Stimulated activated CD4-positive, alpha-beta T cell treated with anti-CD3 and anti-CD28 coated beads, Interleukin-2, amount 100 ng/mL, for 24 hours (primary cell): Measurements from ENCODE around the gene FRMD7.
"Not testable (repeated sequence)": the region's sequence is repeated elsewhere in the genome, so short reads cannot be mapped to it uniquely, and the experiment has no call there.

Source experiments
- DNase-seq, 2 donors: peaks; one replicate each; pipeline ENCODE4 v3.0.0-alpha.2; 2020

FRMD7 gene

GRCh38 chrX:132092439-132093065 lies 35.3 kb downstream of the FRMD7 start:
- peak; percentile 42 to 56 for DNase-seq

- DNase-seq: no peak
These were observed 37.2 kb downstream of the FRMD7 start for GRCh38 chrX:132090403-132091159.

- DNase-seq: no peak
These were observed 39.0 kb downstream of the FRMD7 start for GRCh38 chrX:132088864-132089263.

GRCh38 chrX:132086672-132087071 lies 41.1 kb downstream of the FRMD7 start:
- no peak for DNase-seq

GRCh38 chrX:132085786-132086185 lies 42.0 kb downstream of the FRMD7 start:
- DNase-seq: no peak

GRCh38 chrX:132077912-132078311 lies 49.9 kb downstream of the FRMD7 start:
- no peak for DNase-seq

- no peak for DNase-seq
These were observed 50.4 kb downstream of the FRMD7 start for GRCh38 chrX:132077414-132077813.

GRCh38 chrX:132071254-132071653 lies 56.6 kb downstream of the FRMD7 start:
- no peak for DNase-seq

GRCh38 chrX:132068405-132068804 lies 59.4 kb downstream of the FRMD7 start:
- DNase-seq: no peak

- DNase-seq: no peak
These were observed 64.0 kb downstream of the FRMD7 start for GRCh38 chrX:132063862-132064261.

- DNase-seq: no peak
These were observed 64.5 kb downstream of the FRMD7 start for GRCh38 chrX:132063334-132063733.

GRCh38 chrX:132059973-132060540 lies 67.8 kb downstream of the FRMD7 start:
- no peak for DNase-seq

GRCh38 chrX:132058975-132059374 lies 68.8 kb downstream of the FRMD7 start:
- DNase-seq: no peak

- no peak for DNase-seq
These were observed 69.8 kb downstream of the FRMD7 start for GRCh38 chrX:132058050-132058449.

GRCh38 chrX:132051778-132052177 lies 76.0 kb downstream of the FRMD7 start:
- not testable (repeated sequence) for DNase-seq

- no peak for DNase-seq
These were observed 81.3 kb downstream of the FRMD7 start for GRCh38 chrX:132046533-132046932.

GRCh38 chrX:132045456-132045855 lies 82.4 kb downstream of the FRMD7 start:
- no peak for DNase-seq

- no peak for DNase-seq
These were observed 82.9 kb downstream of the FRMD7 start for GRCh38 chrX:132044953-132045352.

- DNase-seq: no peak
These were observed 83.8 kb downstream of the FRMD7 start for GRCh38 chrX:132043977-132044376.

- no peak for DNase-seq
These were observed 86.8 kb downstream of the FRMD7 start for GRCh38 chrX:132041015-132041414.

- no peak for DNase-seq
These were observed 87.8 kb downstream of the FRMD7 start for GRCh38 chrX:132040066-132040465.

GRCh38 chrX:132037479-132037993 lies 90.3 kb downstream of the FRMD7 start:
- no peak for DNase-seq

- DNase-seq: no peak
These were observed 93.2 kb downstream of the FRMD7 start for GRCh38 chrX:132034648-132035047.

GRCh38 chrX:132033166-132033565 lies 94.7 kb downstream of the FRMD7 start:
- no peak for DNase-seq
